SW 1271 (cell line): ENCODE data around the gene MYO1F.
"Not testable (repeated sequence)": the region's sequence is repeated elsewhere in the genome, so short reads cannot be mapped to it uniquely, and the experiment has no call there.

ENCODE experiments used
- DNase-seq, 2 experiments: peaks; one replicate each; lab custom pipeline; 2025; lab: John Stamatoyannopoulos, UW

The MYO1F gene

GRCh38 chr19:8517551-8518442 is 59.4 kb downstream of the MYO1F start:
- DNase-seq, result peak in 1 of 2 experiments; percentile 9

GRCh38 chr19:8515317-8515716 is 61.9 kb downstream of the MYO1F start:
- no peak for DNase-seq

GRCh38 chr19:8514505-8515009 is 62.7 kb downstream of the MYO1F start:
- not testable (repeated sequence) for DNase-seq

GRCh38 chr19:8513687-8514504 is 63.3 kb downstream of the MYO1F start, which contains the start of gene ZNF414:
Gene ZNF414 (minus strand): TSS chr19:8514167. CDS start chr19:8514046, 121 bp downstream.
- peak; percentile 92 to 97 for DNase-seq

- no peak for DNase-seq
Observed at GRCh38 chr19:8513036-8513686, 64.1 kb downstream of the MYO1F start.

GRCh38 chr19:8512115-8512967 is 64.9 kb downstream of the MYO1F start:
- DNase-seq, result peak in 1 of 2 experiments; percentile 10

- DNase-seq, result no peak
Observed at GRCh38 chr19:8511573-8512101, 65.6 kb downstream of the MYO1F start.

- DNase-seq, result no peak
Observed at GRCh38 chr19:8510589-8511115, 66.6 kb downstream of the MYO1F start.

GRCh38 chr19:8506402-8506957 is 70.8 kb downstream of the MYO1F start:
- peak in 1 of 2 experiments; percentile 17 for DNase-seq

GRCh38 chr19:8505680-8506401 is 71.4 kb downstream of the MYO1F start:
- peak in 1 of 2 experiments; percentile 75 for DNase-seq

- DNase-seq, result no peak
Observed at GRCh38 chr19:8504919-8505318, 72.3 kb downstream of the MYO1F start.

- no peak for DNase-seq
Observed at GRCh38 chr19:8504171-8504570, 73.1 kb downstream of the MYO1F start.

- DNase-seq, result no peak
Observed at GRCh38 chr19:8503510-8503909, 73.7 kb downstream of the MYO1F start.

GRCh38 chr19:8501981-8502380 is 75.3 kb downstream of the MYO1F start:
- DNase-seq, result no peak

GRCh38 chr19:8501516-8501915 is 75.7 kb downstream of the MYO1F start:
- DNase-seq, result no peak

- no peak for DNase-seq
Observed at GRCh38 chr19:8500158-8500557, 77.1 kb downstream of the MYO1F start.

GRCh38 chr19:8499048-8499833 is 78.0 kb downstream of the MYO1F start:
- no peak for DNase-seq

- no peak for DNase-seq
Observed at GRCh38 chr19:8498295-8498694, 78.9 kb downstream of the MYO1F start.

GRCh38 chr19:8494158-8494557 is 83.1 kb downstream of the MYO1F start:
- no peak for DNase-seq
